Prostate gland (tissue), 2 donors: ENCODE data around the gene KLHL5. TPM values are rescaled to one million over a fixed set of nuclear protein-coding genes. Genes with fewer than 3 reads are reported as not detected.

Source experiments
- DNase-seq: peaks from one replicate; pipeline ENCODE4 v3.0.0-alpha.2; 2019; ENCODE audit warnings: low spot score
- H3K27ac ChIP-seq, 2 donors: fragments of 200-600 bp; sonication (generic); 2 replicates each; pipeline ENCODE4 v1.5.1; 2017 to 2019
- H3K27me3 ChIP-seq: fragments of 200-600 bp; sonication (generic); replicated peaks from 2 replicates; pipeline ENCODE4 v1.5.1; 2019; ENCODE audit not compliant: insufficient read depth
- H3K36me3 ChIP-seq, 2 donors: fragments of 200-600 bp; sonication (generic); 1 replicate in 1 of 2; 2 replicates in 1 of 2; pipeline versions ENCODE4 v1.5.1 to v1.8.1; 2017 to 2019
- H3K4me1 ChIP-seq: fragments of 200-600 bp; sonication (generic); replicated peaks from 2 replicates; pipeline ENCODE4 v1.5.1; 2019
- H3K4me3 ChIP-seq, 2 donors: fragments of 200-600 bp; sonication (generic); 2 replicates each; pipeline ENCODE4 v1.5.1; 2017 to 2019
- H3K9me3 ChIP-seq: fragments of 200-600 bp; sonication (generic); 2 replicates; pipeline ENCODE4 v1.5.1; 2017
- CTCF ChIP-seq, 4 experiments: fragments of 200-600 bp in 2 of 4; fragments of 450-650 bp in 2 of 4; sonication (generic) in 2 of 4; IDR thresholded peaks; 1 replicate in 3 of 4; 2 replicates in 1 of 4; pipeline ENCODE4 v1.5.1; 2016 to 2019; ENCODE audit warnings: antibody characterized with exemption in 4 of 4, mild to moderate bottlenecking in 2 of 4, moderate library complexity in 2 of 4
- POLR2A ChIP-seq: fragments of 450-650 bp; IDR thresholded peaks from one replicate; pipeline ENCODE4 v1.6.1; 2016; ENCODE audit warnings: antibody characterized with exemption, mild to moderate bottlenecking
- POLR2AphosphoS5 ChIP-seq: sonication (generic); formaldehyde crosslinking; IDR thresholded peaks from one replicate; pipeline ENCODE4 v1.6.1; 2017; ENCODE audit warnings: antibody characterized with exemption
- WGBS: methylation state at CpG from one replicate; pipeline ENCODE4 v1.1.5; 2018; 5-methylcytosine and 5-hydroxymethylcytosine counted together
- intact Hi-C: fragments of 100-400 bp; cut with DNase I; formaldehyde crosslinking; loops from one replicate; pipeline ENCODE4 v1.14.2; 2022
- total RNA-seq, 2 donors: library from RNA; depleted of rRNA; stranded (reverse); fragments of >200 nt; gene quantifications; one replicate each; pipeline ENCODE4 v1.1.0, GENCODE V29; 2016

The KLHL5 gene
- total RNA-seq, 2 donors from 2014 or later: 19.8 to 26.1 TPM

- no peaks in the 10 kb centered on the region for H3K27me3 ChIP-seq
- 90% methylated on average over 1 of the region's 1 CpG for WGBS
- TF ChIP-seq CTCF (IDR thresholded peaks at IDR 0.05) (no peak), POLR2A (no peak), POLR2AphosphoS5 (no peak)
- H3K4me1 ChIP-seq: no peaks in the 10 kb centered on the region
- DNase-seq: no peak
- no peaks in the 10 kb centered on the region for H3K9me3 ChIP-seq
- no peak overlapping the region for H3K4me3 ChIP-seq
- intact Hi-C loops: no loop called here
- no peak overlapping the region for H3K27ac ChIP-seq
- H3K36me3 ChIP-seq: no peaks in the 10 kb centered on the region
Measured at GRCh38 chr4:39023059-39023458, 39.0 kb upstream of the KLHL5 start.

GRCh38 chr4:39024311-39024865, 37.6 kb upstream of the KLHL5 start:
- 94% methylated on average over 3 of the region's 3 CpGs for WGBS
- intact Hi-C loops: no loop called here

GRCh38 chr4:39025552-39026085, 36.4 kb upstream of the KLHL5 start:
- TF ChIP-seq POLR2AphosphoS5 (no peak), POLR2A (no peak)
- no peaks in the 10 kb centered on the region for H3K4me1 ChIP-seq
- DNase-seq: no peak
- H3K36me3 ChIP-seq: no peaks in the 10 kb centered on the region
- intact Hi-C loops: no loop called here
- 73% methylated on average over 4 of the region's 4 CpGs for WGBS
- H3K4me3 ChIP-seq: no peak overlapping the region
- no peaks in the 10 kb centered on the region for H3K27me3 ChIP-seq
- no peak overlapping the region for H3K27ac ChIP-seq
- H3K9me3 ChIP-seq: no peaks in the 10 kb centered on the region

More at GRCh38 chr4:39024311-39024865, 37.6 kb upstream of the KLHL5 start:
- H3K36me3 ChIP-seq: no peaks in the 10 kb centered on the region
- H3K9me3 ChIP-seq: no peaks in the 10 kb centered on the region
- TF ChIP-seq POLR2AphosphoS5 (no peak), CTCF (IDR thresholded peaks at IDR 0.05) (no peak), POLR2A (no peak)
- no peaks in the 10 kb centered on the region for H3K27me3 ChIP-seq
- H3K4me1 ChIP-seq: no peaks in the 10 kb centered on the region
- H3K4me3 ChIP-seq: no peak overlapping the region
- H3K27ac ChIP-seq: no peak overlapping the region
- no peak for DNase-seq

GRCh38 chr4:39026096-39026495, 35.9 kb upstream of the KLHL5 start:
- intact Hi-C loops: no loop called here
- no peaks in the 10 kb centered on the region for H3K4me1 ChIP-seq
- TF ChIP-seq CTCF (IDR thresholded peaks at IDR 0.05) (no peak), POLR2AphosphoS5 (no peak), POLR2A (no peak)
- no peaks in the 10 kb centered on the region for H3K9me3 ChIP-seq
- H3K36me3 ChIP-seq: no peaks in the 10 kb centered on the region
- no peak for DNase-seq
- H3K4me3 ChIP-seq: no peak overlapping the region
- no peak overlapping the region for H3K27ac ChIP-seq
- no peaks in the 10 kb centered on the region for H3K27me3 ChIP-seq

GRCh38 chr4:39029752-39030694, 32.0 kb upstream of the KLHL5 start:
- Histone ChIP-seq H3K4me3 (no peak overlapping the region), H3K27ac (no peak overlapping the region), H3K9me3 (no peaks in the 10 kb centered on the region), H3K36me3 (no peaks in the 10 kb centered on the region), H3K27me3 (no peaks in the 10 kb centered on the region), H3K4me1 (no peaks in the 10 kb centered on the region)
- intact Hi-C loops: no loop called here
- no peak for DNase-seq
- no peak for TF ChIP-seq POLR2AphosphoS5
- no peak for TF ChIP-seq CTCF (IDR thresholded peaks at IDR 0.05)
- TF ChIP-seq POLR2A: no peak
